Spleen (tissue), 11 donors: ENCODE results near the gene JARID2. TPM values are rescaled to one million over a fixed set of nuclear protein-coding genes. Genes with fewer than 3 reads are reported as not detected.

ENCODE experiments used
- DNase-seq: peaks from one replicate; pipeline ENCODE4 v3.0.0-alpha.2; 2020
- H3K27ac ChIP-seq, 8 donors: fragments of 200-600 bp; sonication (generic) in 7 of 8; 1 replicate in 4 of 8; 2 replicates in 4 of 8; pipeline versions ENCODE4 v1.5.0 to v1.8.0; 2016 to 2021; ENCODE audit warnings: inconsistent platforms in 4 of 8, mild to moderate bottlenecking in 4 of 8, moderate library complexity in 1 of 8
- H3K27me3 ChIP-seq, 7 donors: fragments of 200-600 bp; sonication (generic) in 6 of 7; replicated peaks in 1 of 7; 1 replicate in 4 of 7; 2 replicates in 3 of 7; pipeline versions ENCODE4 v1.5.0 to v1.8.0; 2016 to 2021; ENCODE audit warnings: inconsistent platforms in 3 of 7, mild to moderate bottlenecking in 1 of 7
- H3K36me3 ChIP-seq, 6 donors: fragments of 200-600 bp; sonication (generic) in 5 of 6; 1 replicate in 4 of 6; 2 replicates in 2 of 6; pipeline versions ENCODE4 v1.5.0 to v1.8.0; 2016 to 2021; ENCODE audit warnings: inconsistent platforms in 2 of 6
- H3K4me1 ChIP-seq, 6 donors: fragments of 200-600 bp; sonication (generic) in 5 of 6; 1 replicate in 3 of 6; 2 replicates in 3 of 6; pipeline versions ENCODE4 v1.5.0 to v1.8.0; 2016 to 2021; ENCODE audit warnings: inconsistent platforms in 3 of 6
- H3K4me3 ChIP-seq, 8 donors: fragments of 200-600 bp; sonication (generic) in 7 of 8; 1 replicate in 4 of 8; 2 replicates in 4 of 8; pipeline versions ENCODE4 v1.5.0 to v1.8.0; 2016 to 2021; ENCODE audit warnings: inconsistent platforms in 4 of 8, mild to moderate bottlenecking in 4 of 8, moderate library complexity in 2 of 8
- H3K9me3 ChIP-seq, 8 donors: fragments of 200-600 bp; sonication (generic) in 7 of 8; 1 replicate in 4 of 8; 2 replicates in 4 of 8; pipeline versions ENCODE4 v1.5.0 to v1.8.0; 2016 to 2021; ENCODE audit warnings: inconsistent platforms in 4 of 8
- CTCF ChIP-seq, 11 experiments: fragments of 200-600 bp in 7 of 11; fragments of 450-650 bp in 4 of 11; sonication (generic) in 4 of 11; IDR thresholded peaks in 8 of 11; conservative IDR thresholded peaks in 3 of 11; 1 replicate in 7 of 11; 2 replicates in 4 of 11; pipeline versions ENCODE4 v1.4.0 to v1.8.0; 2016 to 2021; ENCODE audit warnings: antibody characterized with exemption in 11 of 11, inconsistent platforms in 4 of 11, mild to moderate bottlenecking in 1 of 11
- POLR2A ChIP-seq, 3 donors: fragments of 450-650 bp; IDR thresholded peaks; one replicate each; pipeline ENCODE4 v1.5.1; 2017; ENCODE audit warnings: antibody characterized with exemption in 3 of 3, mild to moderate bottlenecking in 1 of 3
- POLR2AphosphoS5 ChIP-seq, 3 donors: sonication (generic); formaldehyde crosslinking; IDR thresholded peaks; one replicate each; pipeline ENCODE4 v1.5.1; 2017; ENCODE audit warnings: antibody characterized with exemption in 3 of 3
- WGBS, 5 donors: extraction: QIAGEN DNeasy Blood & Tissue Kit in 3 of 5; methylation state at CpG; one replicate each; pipeline versions ENCODE4 v1.1.5 to v1.1.7; 2013 to 2018; 5-methylcytosine and 5-hydroxymethylcytosine counted together
- intact Hi-C: fragments of 100-400 bp; cut with DNase I; formaldehyde crosslinking; loops from one replicate; pipeline ENCODE4 v1.15.0; 2023; ENCODE audit warnings: low total_unique reads
- polyA plus RNA-seq, 3 donors: library from polyadenylated mRNA; stranded (reverse); fragments of 200-250 nt; gene quantifications; one replicate each; pipeline ENCODE4 v1.2.1, GENCODE V29; 2013
- total RNA-seq, 7 donors: library from RNA; depleted of rRNA in 3 of 7; stranded (reverse); fragments of >200 nt in 3 of 7; fragmentation: NEBNext Ultra II Directional in 4 of 7; extraction: Animal tissue kit (Norgen Biotek cat#: 25700) in 4 of 7; gene quantifications; one replicate each; pipeline versions ENCODE4 v1.1.0 to v1.2.1, GENCODE V29; 2016 to 2021
- donor health status: healthy with polysubstance abuse.
- donor health status: DM: no; HTN: no; CAD: no; lungs with moderate emphysema.
- donor health status: DM: no; HTN: no; CAD: no.
- donor health status: Bipolar disorder and iron deficiency.
- donor health status: healthy.
- donor health status: DM: no; HTN: no; CAD: no.
- donor health status: DM: yes; HTN: yes; CAD: no.

The JARID2 gene
- total and polyA plus RNA-seq, 10 donors, result 4.4 to 27.1 (median 20.6) TPM

- WGBS, 5 donors, result 71 to 77% (median 73%) methylated on average over 27 of the region's 27 CpGs
- peak; percentile 49 for DNase-seq
- intact Hi-C loops, result no loop called here
- Histone ChIP-seq H3K27me3 (no peaks in the 10 kb centered on the region), H3K27ac (peak overlapping the region; percentile 92 to 99 (median 98)), H3K4me3 (peak overlapping the region; percentile 69 to 95 (median 90)), H3K36me3 (no peaks in the 10 kb centered on the region), H3K9me3 (no peaks in the 10 kb centered on the region), H3K4me1 (peaks cover 0 to 46% (median 28%) of the 10 kb centered on the region in 6 donors)
- no peak for TF ChIP-seq POLR2A (IDR thresholded peaks at IDR 0.05)
- no peak for TF ChIP-seq POLR2AphosphoS5 (IDR thresholded peaks at IDR 0.05)
- no peak for TF ChIP-seq CTCF (IDR thresholded peaks at IDR 0.05 in 8 of 11, conservative IDR thresholded peaks at IDR 0.05 in 3 of 11)
These were observed 1.8 kb upstream of the JARID2 start for GRCh38 chr6:15243910-15244619.

- WGBS, 5 donors, result 1 to 3% (median 1%) methylated on average over 32 to 92 of the region's 92 CpGs
- no peaks in the 10 kb centered on the region for H3K9me3 ChIP-seq
- no peaks in the 10 kb centered on the region for H3K27me3 ChIP-seq
- H3K27ac ChIP-seq, result peak overlapping the region; percentile 92 to 99 (median 98)
- TF ChIP-seq CTCF (IDR thresholded peaks at IDR 0.05 in 8 of 11, conservative IDR thresholded peaks at IDR 0.05 in 3 of 11), result peak in 1 of 11 experiments; percentile 2
- peak; percentile 87 to 92 (median 89) for TF ChIP-seq POLR2AphosphoS5 (IDR thresholded peaks at IDR 0.05)
- TF ChIP-seq POLR2A (IDR thresholded peaks at IDR 0.05), result no peak
- peak; percentile 95 for DNase-seq
- intact Hi-C loops, result no loop called here
- no peaks in the 10 kb centered on the region for H3K36me3 ChIP-seq
- H3K4me3 ChIP-seq, result peak overlapping the region; percentile 69 to 95 (median 90)
- H3K4me1 ChIP-seq, result peaks cover under 1 to 48% (median 35%) of the 10 kb centered on the region in 6 donors
These were observed 1.1 kb upstream of the JARID2 start for GRCh38 chr6:15244620-15245360.

- H3K4me3 ChIP-seq, result peak overlapping the region; percentile 69 to 95 (median 90)
- H3K4me1 ChIP-seq, result peaks cover 3 to 63% (median 50%) of the 10 kb centered on the region in 6 donors
- WGBS, 5 donors, result 0 to 1% (median 0%) methylated on average over 10 of the region's 10 CpGs
- H3K36me3 ChIP-seq, result no peaks in the 10 kb centered on the region
- intact Hi-C loops, result no loop called here
- no peak for DNase-seq
- peak overlapping the region; percentile 92 to 99 (median 98) for H3K27ac ChIP-seq
- TF ChIP-seq POLR2A (IDR thresholded peaks at IDR 0.05) (no peak), CTCF (IDR thresholded peaks at IDR 0.05 in 8 of 11, conservative IDR thresholded peaks at IDR 0.05 in 3 of 11) (no peak), POLR2AphosphoS5 (IDR thresholded peaks at IDR 0.05) (no peak)
- H3K9me3 ChIP-seq, result no peaks in the 10 kb centered on the region
- H3K27me3 ChIP-seq, result no peaks in the 10 kb centered on the region
These were observed 372 bp downstream of the JARID2 start for GRCh38 chr6:15246217-15246665.
